Pancreas (tissue), 10 donors: ENCODE measurements around the gene XPO6. TPM values are rescaled to one million over a fixed set of nuclear protein-coding genes. Genes with fewer than 3 reads are reported as not detected.
"Not testable (repeated sequence)": the region's sequence is repeated elsewhere in the genome, so short reads cannot be mapped to it uniquely, and the experiment has no call there.

ENCODE experiments used
- ATAC-seq, 4 donors: fragments of 200-7000 bp; cut with Tn5 transposase; one replicate each; pipeline versions ENCODE4 v1.8.0 to v1.9.1; 2020; ENCODE audit warnings: mild to moderate bottlenecking in 4 of 4, moderate library complexity in 4 of 4
- DNase-seq, 6 donors: peaks; one replicate each; pipeline ENCODE4 v3.0.0-alpha.2; 2020
- FAIRE-seq: peaks from 2 replicates; lab custom pipeline; 2012; peaks lifted over from hg19 to GRCh38; lab: Jason Lieb, UNC
- H3K27ac ChIP-seq, 4 donors: fragments of 200-600 bp; sonication (generic); 1 replicate in 3 of 4; 2 replicates in 1 of 4; pipeline versions ENCODE4 v1.5.0 to v1.8.0; 2020
- H3K27me3 ChIP-seq, 4 donors: fragments of 200-600 bp; one replicate each; pipeline ENCODE4 v1.8.0; 2021
- H3K36me3 ChIP-seq, 3 donors: fragments of 200-600 bp; sonication (generic) in 1 of 3; one replicate each; pipeline versions ENCODE4 v1.5.0 to v1.8.0; 2020 to 2021
- H3K4me1 ChIP-seq, 3 donors: fragments of 200-600 bp; one replicate each; pipeline ENCODE4 v1.8.0; 2021
- H3K4me3 ChIP-seq, 4 donors: fragments of 200-600 bp; sonication (generic) in 2 of 4; one replicate each; pipeline versions ENCODE4 v1.5.0 to v1.8.0; 2020 to 2021
- H3K9me3 ChIP-seq, 4 donors: fragments of 200-600 bp; one replicate each; pipeline ENCODE4 v1.8.0; 2021
- CTCF ChIP-seq, 4 donors: fragments of 200-600 bp; sonication (generic) in 3 of 4; IDR thresholded peaks; one replicate each; pipeline versions ENCODE4 v1.5.0 to v1.8.0; 2021; ENCODE audit warnings: antibody characterized with exemption in 4 of 4
- WGBS, 2 donors: extraction: QIAGEN DNeasy Blood & Tissue Kit; methylation state at CpG; one replicate each; pipeline ENCODE4 v1.1.7; 2013; 5-methylcytosine and 5-hydroxymethylcytosine counted together
- intact Hi-C, 3 donors: fragments of 100-400 bp; cut with DNase I; formaldehyde crosslinking; loops; one replicate each; pipeline versions ENCODE4 v1.11.1 to v1.14.2; 2022
- polyA plus RNA-seq, 2 donors: library from polyadenylated mRNA; stranded (reverse); fragments of 200-250 nt; gene quantifications; one replicate each; pipeline ENCODE4 v1.2.3, GENCODE V29; 2013
- total RNA-seq, 6 donors: library from RNA; stranded (reverse); fragmentation: NEBNext Ultra II Directional in 4 of 6; extraction: Animal tissue kit (Norgen Biotek cat#: 25700) in 4 of 6; gene quantifications; one replicate each; pipeline versions ENCODE4 v1.2.1 to v1.2.4, GENCODE V29; 2021 to 2023
- donor health status: healthy with polysubstance abuse.
- donor health status: DM: no; HTN: no; CAD: no; lungs with moderate emphysema.
- donor health status: DM: no; HTN: no; CAD: no.
- donor health status: control.
- donor health status: control.
- donor health status: Bipolar disorder and iron deficiency.
- donor health status: DM: yes; HTN: yes; CAD: no.
- donor health status: DM: no; HTN: no; CAD: no.
- donor health status: DM: no; HTN: no; CAD: no.
- donor health status: DM: yes; HTN: yes; CAD: no.

Gene XPO6
- total and polyA plus RNA-seq, 8 donors: 32.6 to 73.6 (median 38.5) TPM

GRCh38 chr16:28258567-28258966 lies 46.8 kb upstream of the XPO6 start:
- ATAC-seq (peak in 3 of 4 donors; percentile 49 to 75 (median 53)), FAIRE-seq (no peak), DNase-seq (peak in 4 of 6 donors; percentile 19 to 84 (median 64))
- TF ChIP-seq CTCF (IDR thresholded peaks at IDR 0.05): no peak
- intact Hi-C loops: no loop called here
- H3K27ac ChIP-seq: no peak overlapping the region
- H3K27me3 ChIP-seq: no peaks in the 10 kb centered on the region
- H3K36me3 ChIP-seq: no peaks in the 10 kb centered on the region
- H3K4me1 ChIP-seq: no peaks in the 10 kb centered on the region
- WGBS, 2 donors: 4 to 8% methylated on average over 17 to 18 of the region's 18 CpGs
- peak overlapping the region in 1 of 4 donors; percentile 6 for H3K4me3 ChIP-seq
- no peaks in the 10 kb centered on the region for H3K9me3 ChIP-seq

DNA sequence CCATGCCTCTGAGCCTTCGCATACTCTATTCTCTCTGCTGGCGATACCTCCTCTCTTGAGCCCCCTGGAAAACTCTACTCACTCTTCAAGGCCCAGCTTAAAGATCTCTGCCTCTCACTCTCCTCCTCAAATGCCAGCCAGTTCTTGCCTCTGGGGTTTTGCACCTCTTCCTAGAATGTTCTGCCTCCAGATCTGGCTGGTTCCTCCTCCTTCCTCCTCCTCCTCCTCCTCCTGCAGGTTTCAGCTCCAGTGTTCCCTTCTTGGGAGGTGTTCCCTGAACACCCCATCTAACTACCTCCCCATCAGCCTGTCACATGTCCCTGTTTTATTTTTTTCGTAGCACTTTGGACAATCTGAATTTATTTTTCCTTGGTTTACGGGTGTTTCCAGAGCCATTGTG lies 45.5 kb upstream of the XPO6 start:
- ATAC-seq (no peak), FAIRE-seq (no peak), DNase-seq (no peak)
- Histone ChIP-seq H3K4me1 (no peaks in the 10 kb centered on the region), H3K36me3 (no peaks in the 10 kb centered on the region), H3K27ac (no peak overlapping the region), H3K9me3 (no peaks in the 10 kb centered on the region), H3K27me3 (no peaks in the 10 kb centered on the region), H3K4me3 (no peak overlapping the region)
- 70 to 77% methylated on average over 4 of the region's 4 CpGs for WGBS, 2 donors
- TF ChIP-seq CTCF (IDR thresholded peaks at IDR 0.05): no peak
- intact Hi-C loops: no loop called here

- no peaks in the 10 kb centered on the region for H3K36me3 ChIP-seq
- DNase-seq (no peak), FAIRE-seq (no peak), ATAC-seq (no peak)
- H3K9me3 ChIP-seq: no peaks in the 10 kb centered on the region
- H3K27me3 ChIP-seq: no peaks in the 10 kb centered on the region
- H3K4me3 ChIP-seq: no peak overlapping the region
- intact Hi-C loops: no loop called here
- no peak for TF ChIP-seq CTCF (IDR thresholded peaks at IDR 0.05)
- 74 to 79% methylated on average over 12 of the region's 12 CpGs for WGBS, 2 donors
- no peaks in the 10 kb centered on the region for H3K4me1 ChIP-seq
- no peak overlapping the region for H3K27ac ChIP-seq
These were observed 44.1 kb upstream of the XPO6 start for GRCh38 chr16:28255838-28256237.

- WGBS, 2 donors: 81 to 89% methylated on average over 6 of the region's 6 CpGs
- Histone ChIP-seq H3K27ac (no peak overlapping the region), H3K36me3 (no peaks in the 10 kb centered on the region), H3K27me3 (no peaks in the 10 kb centered on the region), H3K9me3 (no peaks in the 10 kb centered on the region), H3K4me1 (no peaks in the 10 kb centered on the region), H3K4me3 (no peak overlapping the region)
- FAIRE-seq: no peak
- no peak for TF ChIP-seq CTCF (IDR thresholded peaks at IDR 0.05)
- no peak for ATAC-seq
- no peak for DNase-seq
- intact Hi-C loops: no loop called here
These were observed 42.4 kb upstream of the XPO6 start for GRCh38 chr16:28254158-28254557.

DNA sequence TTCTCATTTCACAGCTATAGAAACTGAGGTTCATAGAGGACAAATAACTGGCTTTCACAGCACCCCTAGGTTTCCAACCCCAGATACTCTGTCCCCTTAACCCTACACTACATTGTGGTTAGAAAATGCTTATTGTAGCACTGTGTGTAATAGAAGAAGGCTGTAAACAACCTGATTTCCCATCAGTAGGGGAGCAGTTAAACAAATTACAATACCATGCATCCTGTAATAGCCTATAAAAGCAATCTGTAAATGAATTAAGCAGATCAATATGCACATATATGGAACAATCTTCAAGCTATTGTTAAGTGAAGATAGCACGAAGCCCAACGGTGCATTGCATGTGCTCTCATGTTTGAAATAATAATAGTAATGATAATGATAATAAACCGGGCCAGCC lies 39.2 kb upstream of the XPO6 start:
- no peaks in the 10 kb centered on the region for H3K9me3 ChIP-seq
- DNase-seq (no peak), FAIRE-seq (no peak), ATAC-seq (no peak)
- no peak overlapping the region for H3K4me3 ChIP-seq
- TF ChIP-seq CTCF (IDR thresholded peaks at IDR 0.05): no peak
- no peaks in the 10 kb centered on the region for H3K27me3 ChIP-seq
- H3K4me1 ChIP-seq: no peaks in the 10 kb centered on the region
- no peak overlapping the region for H3K27ac ChIP-seq
- WGBS, 2 donors: 40 to 59% methylated on average over 3 of the region's 3 CpGs
- intact Hi-C loops: no loop called here
- H3K36me3 ChIP-seq: no peaks in the 10 kb centered on the region

DNA sequence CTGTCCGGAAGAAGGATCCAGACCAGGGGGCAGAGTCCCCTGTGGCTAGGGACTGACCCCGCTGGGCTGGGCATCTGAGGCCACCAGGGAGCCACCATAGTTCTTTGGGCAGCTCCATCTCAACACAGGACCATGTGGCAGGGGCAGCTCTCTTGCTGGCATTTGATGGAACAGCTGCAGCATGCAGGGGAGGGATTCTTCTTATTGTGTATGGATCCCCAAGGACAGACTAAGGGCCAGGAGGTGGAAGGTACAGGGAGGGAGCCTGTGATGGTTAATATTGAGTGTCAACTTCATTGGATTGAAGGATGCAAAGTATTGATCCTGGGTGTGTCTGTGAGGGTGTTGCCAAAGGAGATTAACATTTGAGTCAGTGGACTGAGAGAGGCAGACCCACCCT lies 37.7 kb upstream of the XPO6 start:
- H3K27me3 ChIP-seq, ATAC-seq, H3K4me1 ChIP-seq, H3K9me3 ChIP-seq, H3K4me3 ChIP-seq, intact Hi-C loops, H3K27ac ChIP-seq, H3K36me3 ChIP-seq, FAIRE-seq, DNase-seq: not testable (repeated sequence)
- WGBS, 2 donors: 56 to 73% methylated on average over 2 of the region's 2 CpGs
